Osteoblast (primary cell): Measurements from ENCODE around the gene DNAL1. TPM values are rescaled to one million over a fixed set of nuclear protein-coding genes. Genes with fewer than 3 reads are reported as not detected.

Experiments
- DNase-seq: peaks from one replicate; pipeline ENCODE4 v3.0.0; 2011; ENCODE audit warnings: low spot score, mixed read lengths; ENCODE audit not compliant: insufficient read length; ENCODE audit errors: missing footprints
- H2AFZ ChIP-seq: 2 replicates; pipeline ENCODE4 v1.6.0; 2011; ENCODE audit warnings: mild to moderate bottlenecking, low read length
- H3K27ac ChIP-seq: 2 replicates; pipeline ENCODE4 v1.5.1; 2011; ENCODE audit warnings: mild to moderate bottlenecking, low read depth, low read length, moderate library complexity
- H3K27me3 ChIP-seq: 2 replicates; pipeline ENCODE4 v1.6.0; 2012; ENCODE audit warnings: mild to moderate bottlenecking, control low read depth, inconsistent platforms, low read length, moderate library complexity; ENCODE audit not compliant: insufficient read depth
- H3K36me3 ChIP-seq: 2 replicates; pipeline ENCODE4 v1.5.1; 2011; ENCODE audit warnings: mild to moderate bottlenecking, low read length, control low read depth, moderate library complexity; ENCODE audit not compliant: insufficient read depth
- H3K4me1 ChIP-seq: 2 replicates; pipeline ENCODE4 v1.5.1; 2011; ENCODE audit warnings: mild to moderate bottlenecking, low read length, control low read depth, moderate library complexity; ENCODE audit not compliant: insufficient read depth
- H3K4me2 ChIP-seq: 2 replicates; pipeline ENCODE4 v1.6.0; 2011; ENCODE audit warnings: mild to moderate bottlenecking, low read length; ENCODE audit not compliant: insufficient read depth
- H3K4me3 ChIP-seq: fragments of 200-600 bp; sonication (generic); 3 replicates; pipeline ENCODE4 v1.5.1; 2012; ENCODE audit warnings: mild to moderate bottlenecking, low read length, inconsistent platforms; ENCODE audit not compliant: insufficient read depth
- H3K79me2 ChIP-seq: 2 replicates; pipeline ENCODE4 v1.6.0; 2012; ENCODE audit warnings: mild to moderate bottlenecking, low read length, control low read depth, inconsistent platforms; ENCODE audit not compliant: insufficient read depth
- H3K9me3 ChIP-seq: 2 replicates; pipeline ENCODE4 v1.5.1; 2011; ENCODE audit warnings: low read depth, low read length, control low read depth
- H4K20me1 ChIP-seq: 2 replicates; pipeline ENCODE4 v1.6.0; 2012; ENCODE audit warnings: mild to moderate bottlenecking, low read length, control low read depth; ENCODE audit not compliant: insufficient read depth
- total RNA-seq: library from RNA; depleted of rRNA; stranded (reverse); fragments of >200 nt; gene quantifications from 2 replicates; pipeline ENCODE4 v1.2.3, GENCODE V29; 2012
- TF ChIP-seq, protein P1 (sequence below): IDR thresholded peaks from 2 replicates; pipeline ENCODE4 v1.5.1; 2011; ENCODE audit warnings: mild to moderate bottlenecking, low read depth, low read length, moderate library complexity; ENCODE audit errors: extremely low read depth

The DNAL1 gene
- total RNA-seq, 1 donor: 9.0 TPM

DNA sequence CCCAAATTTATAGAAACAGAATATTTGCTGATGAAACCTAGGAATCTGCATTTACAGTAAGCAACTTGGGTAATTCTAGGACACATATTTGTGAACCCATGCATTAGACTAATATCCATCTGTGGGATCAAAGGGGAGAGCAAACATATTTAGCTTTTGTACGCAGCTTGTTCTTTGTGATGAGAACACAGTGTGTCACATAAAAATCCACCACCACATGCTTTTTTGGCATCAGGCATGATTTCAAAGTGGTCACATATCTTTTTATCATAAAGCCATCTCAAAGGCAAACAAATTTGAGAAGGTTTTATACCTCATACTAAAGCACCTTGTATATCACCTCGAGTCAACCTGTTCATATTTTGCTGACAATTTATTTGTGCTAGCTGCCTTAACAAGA, 15.7 kb downstream of the DNAL1 start:
- DNase-seq: no peak
- Histone ChIP-seq H3K27me3 (no peaks in the 10 kb centered on the region), H3K4me1 (peaks cover 5% of the 10 kb centered on the region), H2AFZ (no peak overlapping the region), H3K4me3 (no peak overlapping the region), H4K20me1 (no peaks in the 10 kb centered on the region), H3K79me2 (no peaks in the 10 kb centered on the region), H3K9me3 (no peaks in the 10 kb centered on the region), H3K4me2 (no peak overlapping the region), H3K36me3 (no peaks in the 10 kb centered on the region), H3K27ac (no peak overlapping the region)
- TF ChIP-seq, protein P1, sequence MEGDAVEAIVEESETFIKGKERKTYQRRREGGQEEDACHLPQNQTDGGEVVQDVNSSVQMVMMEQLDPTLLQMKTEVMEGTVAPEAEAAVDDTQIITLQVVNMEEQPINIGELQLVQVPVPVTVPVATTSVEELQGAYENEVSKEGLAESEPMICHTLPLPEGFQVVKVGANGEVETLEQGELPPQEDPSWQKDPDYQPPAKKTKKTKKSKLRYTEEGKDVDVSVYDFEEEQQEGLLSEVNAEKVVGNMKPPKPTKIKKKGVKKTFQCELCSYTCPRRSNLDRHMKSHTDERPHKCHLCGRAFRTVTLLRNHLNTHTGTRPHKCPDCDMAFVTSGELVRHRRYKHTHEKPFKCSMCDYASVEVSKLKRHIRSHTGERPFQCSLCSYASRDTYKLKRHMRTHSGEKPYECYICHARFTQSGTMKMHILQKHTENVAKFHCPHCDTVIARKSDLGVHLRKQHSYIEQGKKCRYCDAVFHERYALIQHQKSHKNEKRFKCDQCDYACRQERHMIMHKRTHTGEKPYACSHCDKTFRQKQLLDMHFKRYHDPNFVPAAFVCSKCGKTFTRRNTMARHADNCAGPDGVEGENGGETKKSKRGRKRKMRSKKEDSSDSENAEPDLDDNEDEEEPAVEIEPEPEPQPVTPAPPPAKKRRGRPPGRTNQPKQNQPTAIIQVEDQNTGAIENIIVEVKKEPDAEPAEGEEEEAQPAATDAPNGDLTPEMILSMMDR: no peak

DNA sequence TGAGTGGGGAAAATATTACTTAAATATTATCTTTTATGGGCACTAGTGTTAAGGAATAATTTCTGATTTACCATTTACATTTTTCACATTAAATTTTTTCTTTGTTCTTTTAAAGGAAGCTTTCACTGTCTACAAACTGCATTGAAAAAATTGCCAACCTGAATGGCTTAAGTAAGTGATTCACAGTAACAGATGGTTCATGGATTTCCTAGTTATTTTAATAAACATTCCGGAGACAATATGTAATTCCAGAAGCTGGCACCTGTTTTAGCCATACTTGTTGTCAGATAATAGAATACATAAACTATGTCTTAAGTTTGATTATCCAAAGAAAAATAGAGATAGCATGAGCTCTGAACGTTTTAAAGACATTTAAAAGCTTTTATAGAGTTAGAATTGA, 17.1 kb downstream of the DNAL1 start:
- Histone ChIP-seq H3K4me2 (no peak overlapping the region), H2AFZ (no peak overlapping the region), H3K79me2 (no peaks in the 10 kb centered on the region), H3K36me3 (no peaks in the 10 kb centered on the region), H3K4me1 (peaks cover 5% of the 10 kb centered on the region), H3K27ac (no peak overlapping the region), H3K27me3 (no peaks in the 10 kb centered on the region), H3K4me3 (no peak overlapping the region), H4K20me1 (no peaks in the 10 kb centered on the region), H3K9me3 (no peaks in the 10 kb centered on the region)
- no peak for DNase-seq
- TF ChIP-seq, protein P1: no peak

DNA sequence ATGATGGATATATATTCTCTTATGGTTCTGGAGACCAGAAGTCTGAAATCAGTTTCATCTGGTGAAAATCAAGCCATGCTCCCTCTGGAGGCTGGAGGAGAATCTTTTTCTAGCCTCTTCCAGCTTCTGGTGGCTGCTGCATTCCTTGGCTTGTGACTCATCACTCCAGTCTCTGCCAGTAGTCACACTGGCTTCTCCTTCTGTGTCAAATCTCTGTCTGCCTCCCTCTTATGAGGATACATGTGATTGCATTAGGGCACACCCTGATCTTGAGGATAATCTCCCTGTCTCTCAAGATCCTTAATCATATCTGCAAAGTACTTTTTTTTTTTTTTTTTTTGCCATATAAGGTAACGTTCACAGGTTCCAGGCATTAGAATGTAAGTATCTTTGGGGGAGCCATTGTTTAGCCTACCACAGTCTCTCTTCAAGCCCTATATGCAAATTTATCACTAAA, 17.7 kb downstream of the DNAL1 start:
- no peak for DNase-seq
- TF ChIP-seq, protein P1: peak; percentile 72
- H3K36me3 ChIP-seq: peaks cover under 1% of the 10 kb centered on the region
- H2AFZ ChIP-seq: no peak overlapping the region
- no peaks in the 10 kb centered on the region for H3K79me2 ChIP-seq
- H3K4me2 ChIP-seq: no peak overlapping the region
- H4K20me1 ChIP-seq: no peaks in the 10 kb centered on the region
- H3K4me1 ChIP-seq: peaks cover 5% of the 10 kb centered on the region
- H3K9me3 ChIP-seq: no peaks in the 10 kb centered on the region
- no peaks in the 10 kb centered on the region for H3K27me3 ChIP-seq
- H3K4me3 ChIP-seq: no peak overlapping the region
- H3K27ac ChIP-seq: no peak overlapping the region

DNA sequence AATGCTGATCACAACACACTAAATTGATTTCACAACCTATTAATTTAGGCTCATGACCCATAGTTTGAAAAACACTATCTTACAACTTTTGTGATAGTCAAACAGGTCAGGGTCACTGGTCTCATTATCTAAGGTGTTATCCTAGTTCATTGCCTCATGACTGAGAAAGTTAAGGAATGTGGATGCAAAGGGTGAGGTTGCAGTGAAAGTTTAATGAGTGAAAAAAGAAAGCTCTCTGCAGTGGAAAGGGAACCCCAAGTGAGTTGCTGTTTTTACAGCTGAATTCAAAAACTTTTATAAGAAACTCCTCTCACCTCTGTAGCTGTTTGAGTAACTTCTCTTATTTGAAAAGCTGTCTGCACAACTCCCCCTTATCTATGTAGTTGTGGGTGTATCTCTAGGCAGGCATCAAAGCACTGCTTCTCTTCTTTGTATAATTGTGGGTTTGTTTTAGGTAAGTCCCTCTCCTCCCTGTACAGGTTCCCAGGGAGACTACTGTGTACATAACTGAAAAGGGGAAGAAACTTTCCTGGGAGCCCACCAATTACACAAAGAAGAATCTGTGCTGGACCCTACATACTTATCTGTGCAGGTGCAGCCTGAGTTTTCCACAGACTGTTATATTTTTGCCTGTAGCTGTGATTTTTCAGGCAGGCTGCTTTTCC, 18.9 kb downstream of the DNAL1 start:
- no peaks in the 10 kb centered on the region for H3K27me3 ChIP-seq
- no peaks in the 10 kb centered on the region for H4K20me1 ChIP-seq
- no peaks in the 10 kb centered on the region for H3K79me2 ChIP-seq
- no peak overlapping the region for H3K4me3 ChIP-seq
- H3K27ac ChIP-seq: no peak overlapping the region
- H3K36me3 ChIP-seq: peaks cover 4% of the 10 kb centered on the region
- DNase-seq: no peak
- TF ChIP-seq, protein P1: no peak
- no peaks in the 10 kb centered on the region for H3K9me3 ChIP-seq
- H2AFZ ChIP-seq: no peak overlapping the region
- no peak overlapping the region for H3K4me2 ChIP-seq
- H3K4me1 ChIP-seq: peaks cover 5% of the 10 kb centered on the region
